Measurements from ENCODE around the gene KIRREL3. TPM values are rescaled to one million over a fixed set of nuclear protein-coding genes. Genes with fewer than 3 reads are reported as not detected.

The KIRREL3 gene
- total and polyA plus RNA-seq, 2 of the 8 experiments (the other 6 are each of a cell fraction or from before 2014, with no cell fraction given): 0.29 to 0.32 TPM

DNA sequence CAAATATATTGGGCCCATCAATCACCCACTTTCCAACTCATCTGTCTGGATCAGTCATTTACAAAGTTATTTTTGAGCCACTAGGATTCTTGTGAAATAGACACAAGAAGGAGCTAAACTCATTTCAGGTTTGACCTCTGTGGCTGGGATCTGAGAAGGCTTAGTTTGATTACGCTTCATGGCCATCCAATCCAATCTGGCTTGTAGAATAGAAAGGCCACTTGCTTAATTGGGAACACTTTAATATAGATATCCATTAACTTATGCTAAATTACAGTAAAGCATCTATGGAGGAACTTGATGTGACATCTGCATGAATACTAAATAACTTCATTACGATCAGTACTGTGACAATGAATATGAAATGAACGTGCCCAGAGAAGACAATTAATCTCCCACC is 360.9 kb downstream of the KIRREL3 start:
- Histone ChIP-seq H3K4me2 (ENCODE audit: insufficient read depth in 1 of 2, low read depth in 2 of 2, low read length in 2 of 2) (no peak overlapping the region), H2BK12ac (ENCODE audit: low read depth, low read length) (no peak overlapping the region), H2BK120ac (replicated peaks; ENCODE audit: low read depth, low read length) (no peak overlapping the region), H3K79me2 (ENCODE audit: control insufficient read depth in 1 of 2, insufficient read depth in 2 of 2, low read length in 2 of 2) (no peaks in the 10 kb centered on the region), H4K5ac (ENCODE audit: insufficient read length, low read depth, low read length) (no peak overlapping the region), H3K79me1 (ENCODE audit: low read depth, low read length) (no peaks in the 10 kb centered on the region), H3K9me3 (ENCODE audit: insufficient read depth in 2 of 2, low read depth in 1 of 2, low read length in 1 of 2) (no peaks in the 10 kb centered on the region), H3K56ac (replicated peaks; ENCODE audit: insufficient read length, low read depth, low read length) (no peak overlapping the region), H3K27ac (ENCODE audit: low read depth, low read length) (no peak overlapping the region), H4K8ac (ENCODE audit: extremely low read depth, insufficient read depth, low read length) (no peak overlapping the region), H2AK5ac (ENCODE audit: low read depth, low read length) (no peak overlapping the region), H2BK5ac (ENCODE audit: low read depth, low read length) (no peak overlapping the region), H2BK20ac (ENCODE audit: low read length) (no peak overlapping the region), H3K9ac (replicated peaks in 1 of 4; ENCODE audit: extremely low read depth in 1 of 4, low read depth in 3 of 4, low read length in 3 of 4) (no peak overlapping the region), H3K23me2 (ENCODE audit: low read depth, low read length) (no peaks in the 10 kb centered on the region), H3K18ac (ENCODE audit: extremely low read depth, low read length) (no peak overlapping the region), H3K23ac (ENCODE audit: insufficient read length) (no peak overlapping the region), H4K20me1 (replicated peaks in 1 of 2; ENCODE audit: control insufficient read depth in 1 of 2, insufficient read depth in 2 of 2, low read length in 2 of 2) (no peaks in the 10 kb centered on the region), H3K27me3 (replicated peaks in 1 of 4; ENCODE audit: control insufficient read depth in 3 of 4, extremely low read depth in 1 of 4, insufficient read depth in 3 of 4, low read length in 3 of 4) (no peaks in the 10 kb centered on the region), H3K14ac (ENCODE audit: insufficient read length) (no peak overlapping the region), H4K91ac (replicated peaks; ENCODE audit: insufficient read length, low read length) (no peak overlapping the region), H3K4ac (replicated peaks; ENCODE audit: insufficient read length, low read depth, low read length) (no peak overlapping the region), H3K36me3 (ENCODE audit: control insufficient read depth in 2 of 4, insufficient read depth in 4 of 4, low read length in 3 of 4) (no peaks in the 10 kb centered on the region), H3K4me1 (replicated peaks in 1 of 4; ENCODE audit: control insufficient read depth in 3 of 4, insufficient read depth in 4 of 4, low read length in 3 of 4) (peaks cover 0 to 15% (median 2%) of the 10 kb centered on the region in 4 experiments; a peak in 2 of 7 replicates), H2BK15ac (ENCODE audit: low read length) (no peak overlapping the region), H3K4me3 (ENCODE audit: extremely low read depth in 1 of 4, insufficient read depth in 2 of 4, low read depth in 3 of 4, low read length in 4 of 4) (no peak overlapping the region), H2AFZ (ENCODE audit: low read length) (no peak overlapping the region)
- DNase-seq (ENCODE audit: low read depth in 1 of 2, low spot score in 2 of 2) (no peak), FAIRE-seq (no peak)
- WGBS, 2 experiments (ENCODE audit: extremely low coverage in 1 of 2, insufficient coverage in 1 of 2, insufficient read length in 1 of 2, insufficient replicate concordance in 2 of 2, low coverage in 1 of 2, low lambda C conversion rate in 2 of 2, missing lambda C conversion rate in 1 of 2): 88% methylated on average over 3 of the region's 3 CpGs; no CpG with 5 or more reads in 1 of the 2 experiments
- CTCF ChIA-PET (ENCODE audit: partially characterized antibody): interaction anchor here (1.3 to 2.5 kb wide), 4 partner anchors 10 to 77 kb away, joined by 3 to 11 read pairs (median 6); no protein-coding TSS in a partner anchor
- POLR2A ChIA-PET (ENCODE audit: partially characterized antibody): interaction anchor here (1.2 kb wide), 1 partner anchor 18 kb away, joined by 3 read pairs; no protein-coding TSS in a partner anchor
- TF ChIP-seq KDM4A (IDR thresholded peaks at IDR 0.05; ENCODE audit: low read depth, low read length, severe bottlenecking): no peak
- no peak for TF ChIP-seq MAFK (IDR thresholded peaks at IDR 0.05; ENCODE audit: low read depth, low read length)
- TF ChIP-seq EGR1 (IDR thresholded peaks at IDR 0.05; ENCODE audit: borderline replicate concordance, low read depth, low read length): no peak
- TF ChIP-seq PHF8 (conservative IDR thresholded peaks at IDR 0.05; ENCODE audit: low read depth, low read length): no peak

Data from H1 (cell line).